Measurements from ENCODE around the gene SLIT3. TPM values are rescaled to one million over a fixed set of nuclear protein-coding genes. Genes with fewer than 3 reads are reported as not detected.

SLIT3 gene
- total and polyA plus RNA-seq, 10 of the 15 experiments (the other 5 are each of a cell fraction or from before 2014, with no cell fraction given) = 0.05 TPM; not detected in 9

DNA sequence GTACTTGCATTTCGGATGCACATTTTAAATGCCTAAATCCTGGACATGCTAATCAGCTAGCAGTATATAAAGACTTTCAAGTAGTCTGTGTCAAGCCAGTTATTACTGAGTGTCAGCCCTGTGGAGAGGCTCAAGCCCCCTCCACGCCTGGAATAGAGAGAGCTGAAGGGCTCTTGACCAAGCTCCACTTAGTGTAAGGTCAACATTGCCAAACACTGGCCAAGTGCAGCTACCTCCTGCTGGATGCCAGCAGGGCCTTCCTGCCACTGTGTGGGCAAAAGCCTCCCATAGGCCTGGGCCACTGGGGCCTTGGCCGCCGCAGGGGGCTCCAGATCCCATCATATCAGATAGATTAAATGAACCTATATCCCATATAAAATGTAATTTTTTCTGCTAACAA, 482.4 kb downstream of the SLIT3 start:
- Histone ChIP-seq H3K27ac (ENCODE audit: control insufficient read depth, insufficient read depth) (no peak overlapping the region), H3K79me2 (ENCODE audit: control insufficient read depth, insufficient read depth, low read length) (no peaks in the 10 kb centered on the region), H3K4me1 (ENCODE audit: control insufficient read depth, insufficient read depth, low read length) (no peaks in the 10 kb centered on the region; the same call in 1 of the 2 replicates), H2AFZ (ENCODE audit: control insufficient read depth, low read depth, low read length) (no peak overlapping the region), H3K9ac (ENCODE audit: control insufficient read depth, insufficient read depth, low read length) (no peak overlapping the region), H3K4me2 (ENCODE audit: control insufficient read depth, insufficient read depth) (no peak overlapping the region), H3K27me3 (replicated peaks in 1 of 2; ENCODE audit: control insufficient read depth in 2 of 2, insufficient read depth in 2 of 2, low read length in 1 of 2) (peaks cover 1 to 3% of the 10 kb centered on the region in 2 experiments), H3K9me3 (replicated peaks; ENCODE audit: control insufficient read depth, insufficient read depth, low read length) (no peaks in the 10 kb centered on the region), H3K4me3 (no peak overlapping the region), H4K20me1 (ENCODE audit: control insufficient read depth, insufficient read depth) (no peaks in the 10 kb centered on the region; the same call in 1 of the 2 replicates), H3K36me3 (ENCODE audit: control insufficient read depth in 2 of 2, insufficient read depth in 2 of 2, low read length in 1 of 2) (no peaks in the 10 kb centered on the region)
- intact Hi-C loops (cut with micrococcal nuclease; ENCODE audit: unreplicated experiment) = no loop called here
- ChIA-PET POLR2A (no interaction called here), CTCF (no interaction called here), SMC1A (ENCODE audit: uncharacterized antibody, unreplicated experiment) (no interaction called here), RAD21 (ENCODE audit: unreplicated experiment) (no interaction called here)
- FAIRE-seq = no peak
- 49% methylated on average over 4 of the region's 4 CpGs for WGBS (ENCODE audit: insufficient coverage, insufficient replicate concordance, low lambda C conversion rate, missing lambda C conversion rate)
- BruUV-seq (replicated peaks) = no TSS peak
- no peak for DNase-seq (ENCODE audit: low read depth, low spot score)
- no peak for TF ChIP-seq ZNF622 (IDR thresholded peaks at IDR 0.05)
- TF ChIP-seq POLR2A (IDR thresholded peaks at IDR 0.05; ENCODE audit: low read depth, low read length) = no peak
- no peak for TF ChIP-seq RCOR1 (conservative IDR thresholded peaks at IDR 0.05; ENCODE audit: low read depth, low read length)
- no peak for TF ChIP-seq MTA3 (IDR thresholded peaks at IDR 0.05; ENCODE audit: borderline replicate concordance, low read length)
- TF ChIP-seq GABPA (IDR thresholded peaks at IDR 0.05; ENCODE audit: low read depth) = no peak
- no peak for TF ChIP-seq CREB1 (IDR thresholded peaks at IDR 0.05; ENCODE audit: low read depth)
- no peak for TF ChIP-seq ZNF207 (IDR thresholded peaks at IDR 0.05; ENCODE audit: borderline replicate concordance)
- TF ChIP-seq, protein P1, sequence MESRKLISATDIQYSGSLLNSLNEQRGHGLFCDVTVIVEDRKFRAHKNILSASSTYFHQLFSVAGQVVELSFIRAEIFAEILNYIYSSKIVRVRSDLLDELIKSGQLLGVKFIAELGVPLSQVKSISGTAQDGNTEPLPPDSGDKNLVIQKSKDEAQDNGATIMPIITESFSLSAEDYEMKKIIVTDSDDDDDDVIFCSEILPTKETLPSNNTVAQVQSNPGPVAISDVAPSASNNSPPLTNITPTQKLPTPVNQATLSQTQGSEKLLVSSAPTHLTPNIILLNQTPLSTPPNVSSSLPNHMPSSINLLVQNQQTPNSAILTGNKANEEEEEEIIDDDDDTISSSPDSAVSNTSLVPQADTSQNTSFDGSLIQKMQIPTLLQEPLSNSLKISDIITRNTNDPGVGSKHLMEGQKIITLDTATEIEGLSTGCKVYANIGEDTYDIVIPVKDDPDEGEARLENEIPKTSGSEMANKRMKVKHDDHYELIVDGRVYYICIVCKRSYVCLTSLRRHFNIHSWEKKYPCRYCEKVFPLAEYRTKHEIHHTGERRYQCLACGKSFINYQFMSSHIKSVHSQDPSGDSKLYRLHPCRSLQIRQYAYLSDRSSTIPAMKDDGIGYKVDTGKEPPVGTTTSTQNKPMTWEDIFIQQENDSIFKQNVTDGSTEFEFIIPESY (IDR thresholded peaks at IDR 0.05) = no peak
- no peak for TF ChIP-seq RAD21 (IDR thresholded peaks at IDR 0.05; ENCODE audit: insufficient read depth, low read depth, low read length)
- in situ Hi-C loops (cut with MboI) = no loop called here
- no peak for ATAC-seq
